Cardiac muscle cell (in vitro differentiated cells and primary cell): ENCODE data around the gene SYAP1. TPM values are rescaled to one million over a fixed set of nuclear protein-coding genes. Genes with fewer than 3 reads are reported as not detected.

Experiments used
- DNase-seq, 2 donors: peaks; one replicate each; pipeline versions ENCODE4 v3.0.0 to v3.0.0-alpha.2; 2010 to 2017; ENCODE audit warnings: low read depth in 1 of 2, low spot score in 1 of 2
- H3K27ac ChIP-seq: fragments of 200-600 bp; sonication (generic); 2 replicates; pipeline ENCODE4 v1.5.1; 2016
- H3K27me3 ChIP-seq: fragments of 200-600 bp; sonication (generic); 2 replicates; pipeline ENCODE4 v1.6.0; 2016; ENCODE audit warnings: control low read depth
- H3K36me3 ChIP-seq: fragments of 200-600 bp; sonication (generic); 2 replicates; pipeline ENCODE4 v1.5.1; 2016; ENCODE audit warnings: control low read depth
- H3K4me1 ChIP-seq: fragments of 200-600 bp; sonication (generic); 2 replicates; pipeline ENCODE4 v1.8.1; 2017; ENCODE audit warnings: low read depth, mild to moderate bottlenecking, mixed run types
- H3K4me3 ChIP-seq: fragments of 200-600 bp; sonication (generic); 2 replicates; pipeline ENCODE4 v1.5.1; 2016; ENCODE audit warnings: mild to moderate bottlenecking
- H3K9me3 ChIP-seq: fragments of 200-600 bp; sonication (generic); 2 replicates; pipeline ENCODE4 v1.5.1; 2017; ENCODE audit warnings: low read depth, mild to moderate bottlenecking, control low read depth
- polyA plus RNA-seq: library from polyadenylated mRNA; unstranded; fragments of >200 nt; fragmentation: Nextera tagmentation; extraction: Ambion mirVana; gene quantifications from 2 replicates; pipeline ENCODE4 v1.2.1, GENCODE V29; 2016
- total RNA-seq: library from RNA; depleted of rRNA; stranded (reverse); fragments of >200 nt; gene quantifications from 2 replicates; pipeline ENCODE4 v1.2.3, GENCODE V29; 2016
- TF ChIP-seq, protein P1 (sequence below): IDR thresholded peaks from 2 replicates; pipeline ENCODE4 v1.5.1; 2012; ENCODE audit warnings: low read depth, mild to moderate bottlenecking, low read length

SYAP1 gene
- total and polyA plus RNA-seq, 2 experiments from 2014 or later: 26.7 to 40.2 TPM

DNA sequence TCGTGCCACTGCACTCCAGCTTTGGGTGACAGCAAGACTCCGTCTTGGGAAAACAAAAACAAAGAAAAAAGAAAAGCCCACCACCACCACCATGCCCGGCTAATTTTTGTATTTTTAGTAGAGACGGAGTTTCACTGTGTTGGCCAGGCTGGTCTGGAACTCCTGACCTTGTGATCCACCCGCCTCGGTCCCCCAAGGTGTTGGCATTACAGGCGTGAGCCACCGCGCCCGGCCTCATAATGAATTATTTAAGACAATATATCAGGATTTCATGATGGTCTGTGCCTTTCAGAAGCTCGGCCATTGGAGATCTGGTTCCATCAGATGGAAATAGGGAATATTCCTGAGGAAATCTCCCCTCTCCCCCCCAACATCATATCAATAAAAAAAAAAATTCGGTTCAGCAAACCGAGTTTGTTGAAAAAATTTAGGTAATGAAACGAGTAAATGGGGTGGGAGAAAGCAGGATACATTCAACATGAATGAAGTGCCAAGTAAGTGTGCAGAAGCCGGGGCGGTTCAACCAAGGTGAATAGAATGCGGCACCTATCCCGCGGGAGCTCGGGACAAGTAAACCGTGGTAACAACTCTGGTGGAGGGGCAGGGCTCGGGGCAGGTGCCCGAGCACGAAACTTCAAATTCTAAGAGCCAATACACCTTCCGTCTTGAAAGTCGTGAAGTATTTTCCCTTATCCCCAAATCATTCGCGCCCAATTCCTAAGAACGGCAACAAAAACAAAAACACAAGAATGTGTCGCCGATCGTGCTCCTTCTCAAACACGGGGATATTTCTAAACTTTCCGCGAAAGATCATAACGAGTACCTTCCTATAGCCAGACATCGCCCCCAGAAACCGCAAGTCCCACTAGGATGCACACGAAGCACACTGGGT is 66.1 kb downstream of the SYAP1 start:
- H3K36me3 ChIP-seq: peaks cover 2% of the 10 kb centered on the region
- H3K27me3 ChIP-seq: no peaks in the 10 kb centered on the region
- H3K27ac ChIP-seq: no peak overlapping the region
- H3K4me3 ChIP-seq: peak overlapping the region; percentile 62
- TF ChIP-seq, protein P1, sequence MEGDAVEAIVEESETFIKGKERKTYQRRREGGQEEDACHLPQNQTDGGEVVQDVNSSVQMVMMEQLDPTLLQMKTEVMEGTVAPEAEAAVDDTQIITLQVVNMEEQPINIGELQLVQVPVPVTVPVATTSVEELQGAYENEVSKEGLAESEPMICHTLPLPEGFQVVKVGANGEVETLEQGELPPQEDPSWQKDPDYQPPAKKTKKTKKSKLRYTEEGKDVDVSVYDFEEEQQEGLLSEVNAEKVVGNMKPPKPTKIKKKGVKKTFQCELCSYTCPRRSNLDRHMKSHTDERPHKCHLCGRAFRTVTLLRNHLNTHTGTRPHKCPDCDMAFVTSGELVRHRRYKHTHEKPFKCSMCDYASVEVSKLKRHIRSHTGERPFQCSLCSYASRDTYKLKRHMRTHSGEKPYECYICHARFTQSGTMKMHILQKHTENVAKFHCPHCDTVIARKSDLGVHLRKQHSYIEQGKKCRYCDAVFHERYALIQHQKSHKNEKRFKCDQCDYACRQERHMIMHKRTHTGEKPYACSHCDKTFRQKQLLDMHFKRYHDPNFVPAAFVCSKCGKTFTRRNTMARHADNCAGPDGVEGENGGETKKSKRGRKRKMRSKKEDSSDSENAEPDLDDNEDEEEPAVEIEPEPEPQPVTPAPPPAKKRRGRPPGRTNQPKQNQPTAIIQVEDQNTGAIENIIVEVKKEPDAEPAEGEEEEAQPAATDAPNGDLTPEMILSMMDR: no peak
- DNase-seq: peak in 1 of 2 donors; percentile 49
- H3K9me3 ChIP-seq: no peaks in the 10 kb centered on the region
- H3K4me1 ChIP-seq: no peaks in the 10 kb centered on the region

DNA sequence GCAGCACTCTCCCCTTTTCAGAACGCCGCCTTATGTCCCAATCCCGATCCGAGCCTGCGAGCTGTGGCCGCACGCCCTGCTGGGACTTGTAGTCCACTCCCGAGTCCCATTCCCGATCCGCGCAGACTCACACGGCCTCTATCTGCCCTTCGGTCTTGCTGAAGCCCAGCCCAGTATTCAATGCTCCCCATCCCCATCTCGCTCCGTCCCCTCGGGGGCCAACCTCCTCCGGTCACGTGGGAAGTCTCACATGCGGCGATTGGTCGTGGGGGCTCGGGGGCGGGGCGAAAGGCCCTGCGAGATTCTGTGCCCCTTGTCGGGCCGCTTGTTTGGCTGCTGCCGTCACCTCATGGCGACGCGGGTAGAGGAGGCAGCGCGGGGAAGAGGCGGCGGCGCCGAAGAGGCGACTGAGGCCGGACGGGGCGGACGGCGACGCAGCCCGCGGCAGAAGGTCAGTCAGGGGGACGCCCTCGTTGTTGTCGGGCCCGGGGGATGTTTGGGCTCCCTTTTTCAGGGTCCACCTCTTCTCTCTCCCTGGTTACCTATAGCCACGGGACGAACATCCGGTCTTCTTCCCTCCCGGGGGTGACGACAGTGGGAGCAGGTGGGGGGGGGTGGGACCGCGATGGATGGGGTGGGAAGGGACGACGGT is 66.9 kb downstream of the SYAP1 start, which contains the start of gene TXLNG:
Gene TXLNG, plus strand, starts transcription at position 328 of the 652 bp plus-strand sequence. Its CDS starts 22 bp downstream, at position 350.
- peaks cover 5% of the 10 kb centered on the region for H3K36me3 ChIP-seq
- TF ChIP-seq, protein P1: no peak
- H3K27ac ChIP-seq: peak within 1 kb of the TSS; percentile 81
- H3K4me3 ChIP-seq: peak within 1 kb of the TSS; percentile 81
- H3K9me3 ChIP-seq: no peaks in the 10 kb centered on the region
- H3K4me1 ChIP-seq: no peaks in the 10 kb centered on the region
- DNase-seq: peak; percentile 99 to 100
- H3K27me3 ChIP-seq: no peaks in the 10 kb centered on the region

DNA sequence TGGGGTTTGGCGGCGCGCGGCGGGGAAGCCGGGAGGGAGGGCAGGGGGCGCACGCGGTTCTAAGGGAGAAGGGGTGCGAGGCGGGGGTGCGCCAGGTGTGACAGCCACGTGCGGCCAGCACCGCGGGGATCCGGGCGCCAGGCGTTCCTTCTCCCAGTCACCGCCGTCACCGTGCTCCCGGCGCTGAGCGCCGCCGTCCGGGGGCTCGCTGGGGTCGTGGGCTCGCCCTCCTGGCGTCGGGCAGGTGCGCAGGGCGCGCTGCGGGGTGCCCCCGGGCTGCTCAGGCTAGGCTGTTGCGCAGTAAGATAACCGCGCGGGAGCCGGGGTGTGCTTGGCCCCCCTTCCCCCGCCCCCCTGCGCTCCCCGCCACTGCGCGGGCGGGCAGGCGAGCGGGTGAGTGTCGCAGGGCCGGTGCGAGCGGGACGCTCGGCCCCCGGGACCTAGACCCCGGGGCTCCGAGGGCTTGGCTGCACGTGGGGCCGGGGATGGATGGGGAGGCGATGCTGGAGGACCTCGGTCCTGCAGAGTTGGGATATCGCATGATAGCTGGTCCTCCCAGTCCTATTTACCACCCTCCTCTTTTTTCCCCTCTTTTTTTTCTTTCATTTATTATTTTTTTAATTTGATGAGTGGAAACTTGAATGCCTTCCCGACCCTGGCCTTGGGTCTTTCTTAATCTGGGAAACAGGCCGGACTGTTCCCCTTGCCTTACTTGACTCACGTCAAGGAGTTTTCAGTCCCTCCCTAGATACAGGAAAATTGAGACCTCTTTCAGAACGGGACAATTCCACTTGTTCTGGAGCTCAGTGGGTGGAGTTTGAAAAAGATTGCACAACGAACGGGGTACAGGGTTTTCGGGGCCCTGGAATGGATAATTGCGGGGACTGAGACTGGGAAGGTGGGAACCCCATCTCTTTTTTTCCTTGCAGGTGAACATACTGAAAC is 67.7 kb downstream of the SYAP1 start:
- TF ChIP-seq, protein P1: no peak
- no peaks in the 10 kb centered on the region for H3K9me3 ChIP-seq
- peak overlapping the region; percentile 81 for H3K4me3 ChIP-seq
- no peaks in the 10 kb centered on the region for H3K4me1 ChIP-seq
- H3K27ac ChIP-seq: peak overlapping the region; percentile 81
- H3K27me3 ChIP-seq: no peaks in the 10 kb centered on the region
- peak; percentile 8 to 30 for DNase-seq
- H3K36me3 ChIP-seq: peaks cover 5% of the 10 kb centered on the region

DNA sequence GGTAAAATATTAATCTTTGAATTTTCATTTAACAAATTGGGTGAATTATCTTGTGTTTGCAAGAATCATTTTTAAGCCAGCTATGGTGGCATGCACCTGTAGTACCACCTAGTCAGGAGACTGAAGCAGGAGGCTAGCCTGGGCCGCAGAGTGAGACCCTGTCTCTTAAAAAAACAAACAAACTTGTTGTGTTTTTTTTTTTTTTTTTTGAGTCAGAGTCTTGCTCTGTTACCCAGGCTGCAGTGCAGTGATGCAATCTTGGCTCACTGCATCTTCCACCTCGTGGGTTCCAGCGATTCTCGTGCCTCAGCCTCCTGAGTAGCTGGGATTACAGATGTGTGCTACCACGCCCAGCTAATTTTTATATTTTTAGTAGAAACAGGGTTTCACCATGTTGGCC is 69.1 kb downstream of the SYAP1 start:
- Histone ChIP-seq H3K27ac (no peak overlapping the region), H3K9me3 (no peaks in the 10 kb centered on the region), H3K4me1 (no peaks in the 10 kb centered on the region), H3K36me3 (peaks cover 5% of the 10 kb centered on the region), H3K4me3 (no peak overlapping the region), H3K27me3 (no peaks in the 10 kb centered on the region)
- peak in 1 of 2 donors; percentile 46 for DNase-seq
- TF ChIP-seq, protein P1: no peak

DNA sequence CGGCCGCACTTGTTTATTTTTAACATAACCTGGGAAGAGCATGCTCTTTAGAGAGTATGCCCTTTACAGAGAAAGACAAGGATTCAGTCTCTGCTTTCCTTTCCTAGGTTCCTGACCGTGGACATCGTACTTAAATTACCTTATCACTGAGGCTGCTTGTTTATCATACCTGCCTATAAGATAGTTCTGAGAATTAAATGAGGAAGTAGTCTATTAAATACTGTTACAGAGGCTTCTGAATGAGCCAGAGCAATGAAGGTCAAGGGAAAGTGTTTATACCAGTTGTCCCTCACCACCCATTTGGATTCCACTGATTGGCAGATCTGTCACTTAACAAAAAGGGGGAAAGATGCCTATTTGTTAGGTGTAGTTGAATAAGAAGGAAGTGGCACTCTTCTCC is 76.9 kb downstream of the SYAP1 start:
- H3K4me3 ChIP-seq: no peak overlapping the region
- no peak for DNase-seq
- H3K27me3 ChIP-seq: no peaks in the 10 kb centered on the region
- TF ChIP-seq, protein P1: no peak
- no peaks in the 10 kb centered on the region for H3K9me3 ChIP-seq
- peaks cover 5% of the 10 kb centered on the region for H3K36me3 ChIP-seq
- H3K27ac ChIP-seq: no peak overlapping the region
- H3K4me1 ChIP-seq: no peaks in the 10 kb centered on the region
